PC-3 (cell line): ENCODE measurements around the gene MICALL2. TPM values are rescaled to one million over a fixed set of nuclear protein-coding genes. Genes with fewer than 3 reads are reported as not detected.

Experiments used
- ATAC-seq: fragments of 200-7000 bp; cut with Tn5 transposase; 2 replicates; pipeline ENCODE4 v1.9.1; 2020; ENCODE audit warnings: mild to moderate bottlenecking, moderate library complexity
- BruUV-seq: library from RNA; stranded (reverse); fragments of 400-500 nt; replicated peaks from 2 replicates; lab custom pipeline; 2021; lab: Mats Ljungman, UMichigan
- CTCF ChIA-PET: fragments of 300-600 bp; sonication (Branson Sonifier 250); formaldehyde crosslinking; loops from one replicate; lab custom pipeline; 2022; ENCODE audit warnings: antibody characterized with exemption; lab: Charles Lee
- POLR2A ChIA-PET: fragments of 300-600 bp; sonication (Branson Sonifier 250); formaldehyde crosslinking; loops from one replicate; lab custom pipeline; 2022; ENCODE audit warnings: antibody characterized with exemption; ENCODE audit not compliant: unreplicated experiment; lab: Charles Lee
- DNase-seq: peaks from one replicate; pipeline ENCODE4 v3.0.0-alpha.2; 2015
- H2AFZ ChIP-seq: fragments of 300-600 bp; sonication (generic); 2 replicates; pipeline ENCODE4 v1.6.0; 2016; ENCODE audit warnings: antibody characterized with exemption, low read length
- H3F3A ChIP-seq: fragments of 300-600 bp; sonication (generic); one replicate; pipeline ENCODE4 v1.6.0; 2017; ENCODE audit warnings: antibody characterized with exemption, low read length, control low read depth, mild to moderate bottlenecking; ENCODE audit not compliant: unreplicated experiment
- H3K27ac ChIP-seq: fragments of 300-600 bp; sonication (generic); 2 replicates; pipeline ENCODE4 v1.5.1; 2016; ENCODE audit warnings: mild to moderate bottlenecking, low read length
- H3K27me3 ChIP-seq: fragments of 300-600 bp; sonication (generic); 2 replicates; pipeline ENCODE4 v1.6.1; 2016; ENCODE audit warnings: low read length, mixed read lengths
- H3K36me3 ChIP-seq: fragments of 300-600 bp; sonication (generic); 2 replicates; pipeline ENCODE4 v1.6.1; 2016; ENCODE audit warnings: low read depth, mixed run types, low read length, mixed read lengths
- H3K4me1 ChIP-seq: fragments of 300-600 bp; sonication (generic); 2 replicates; pipeline ENCODE4 v1.5.1; 2016; ENCODE audit warnings: low read length; ENCODE audit not compliant: insufficient read depth
- H3K4me2 ChIP-seq: fragments of 300-600 bp; sonication (generic); 2 replicates; pipeline ENCODE4 v1.6.0; 2016; ENCODE audit warnings: low read length
- H3K4me3 ChIP-seq: fragments of 300-600 bp; sonication (generic); 2 replicates; pipeline ENCODE4 v1.5.1; 2016; ENCODE audit warnings: mild to moderate bottlenecking, low read length, mixed read lengths
- H3K79me2 ChIP-seq: fragments of 300-600 bp; sonication (generic); 2 replicates; pipeline ENCODE4 v1.6.1; 2017; ENCODE audit warnings: low read length, mixed read lengths
- H3K9ac ChIP-seq: fragments of 300-600 bp; sonication (generic); 2 replicates; pipeline ENCODE4 v1.6.0; 2016; ENCODE audit warnings: mild to moderate bottlenecking, low read length
- H3K9me2 ChIP-seq: fragments of 300-600 bp; sonication (generic); replicated peaks from 2 replicates; pipeline ENCODE4 v1.6.1; 2016; ENCODE audit warnings: mixed run types, low read length, mixed read lengths
- H3K9me3 ChIP-seq: fragments of 300-600 bp; sonication (generic); 2 replicates; pipeline ENCODE4 v1.6.1; 2016; ENCODE audit warnings: low read length, mixed read lengths
- H4K20me1 ChIP-seq: fragments of 300-600 bp; sonication (generic); 2 replicates; pipeline ENCODE4 v1.6.1; 2016; ENCODE audit warnings: low read length, mixed read lengths
- EZH2 ChIP-seq: fragments of 300-600 bp; sonication (generic); IDR thresholded peaks from one replicate; pipeline ENCODE4 v1.6.1; 2017; ENCODE audit warnings: antibody characterized with exemption, mild to moderate bottlenecking, low read length; ENCODE audit not compliant: unreplicated experiment
- EZH2phosphoT487 ChIP-seq: fragments of 300-600 bp; sonication (generic); IDR thresholded peaks from 2 replicates; pipeline ENCODE4 v1.6.1; 2018; ENCODE audit warnings: mild to moderate bottlenecking, antibody characterized with exemption, low read length, borderline replicate concordance
- intact Hi-C: fragments of 100-400 bp; cut with micrococcal nuclease; formaldehyde crosslinking; loops from 2 replicates; pipeline ENCODE4 v1.9.0; 2023
- total RNA-seq: library from RNA; depleted of rRNA; stranded (reverse); fragments of >200 nt; gene quantifications from 2 replicates; pipeline ENCODE4 v1.2.3, GENCODE V29; 2014
- TF ChIP-seq, protein P1 (sequence below): fragments of 300-600 bp; sonication (generic); conservative IDR thresholded peaks from 2 replicates; pipeline ENCODE4 v1.5.1; 2017; ENCODE audit warnings: antibody characterized with exemption, low read depth, mild to moderate bottlenecking, low read length

Gene MICALL2
- total RNA-seq, 1 experiment from 2014 or later = 52.8 TPM

DNA sequence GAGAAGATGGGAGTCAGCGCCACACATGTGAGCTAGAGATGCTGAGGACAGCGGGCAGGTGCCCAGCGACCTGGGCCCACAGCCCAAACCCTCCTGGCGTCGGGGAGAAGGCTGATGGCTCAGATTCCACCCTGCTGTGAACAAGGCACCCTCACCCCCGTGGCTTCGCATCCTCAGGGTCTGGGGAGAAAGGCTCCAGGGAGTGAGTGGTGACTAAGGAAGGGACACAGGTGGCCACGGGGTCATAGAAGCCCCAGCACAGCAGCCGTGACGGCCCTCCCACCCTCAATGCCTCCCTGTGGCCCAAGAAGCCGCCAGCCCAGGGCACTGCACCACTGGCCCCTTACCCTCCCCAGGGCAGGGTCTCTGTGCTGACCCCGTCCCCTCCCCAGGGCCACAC, 25.3 kb upstream of the MICALL2 start:
- TF ChIP-seq EZH2 = no peak
- TF ChIP-seq, protein P1, sequence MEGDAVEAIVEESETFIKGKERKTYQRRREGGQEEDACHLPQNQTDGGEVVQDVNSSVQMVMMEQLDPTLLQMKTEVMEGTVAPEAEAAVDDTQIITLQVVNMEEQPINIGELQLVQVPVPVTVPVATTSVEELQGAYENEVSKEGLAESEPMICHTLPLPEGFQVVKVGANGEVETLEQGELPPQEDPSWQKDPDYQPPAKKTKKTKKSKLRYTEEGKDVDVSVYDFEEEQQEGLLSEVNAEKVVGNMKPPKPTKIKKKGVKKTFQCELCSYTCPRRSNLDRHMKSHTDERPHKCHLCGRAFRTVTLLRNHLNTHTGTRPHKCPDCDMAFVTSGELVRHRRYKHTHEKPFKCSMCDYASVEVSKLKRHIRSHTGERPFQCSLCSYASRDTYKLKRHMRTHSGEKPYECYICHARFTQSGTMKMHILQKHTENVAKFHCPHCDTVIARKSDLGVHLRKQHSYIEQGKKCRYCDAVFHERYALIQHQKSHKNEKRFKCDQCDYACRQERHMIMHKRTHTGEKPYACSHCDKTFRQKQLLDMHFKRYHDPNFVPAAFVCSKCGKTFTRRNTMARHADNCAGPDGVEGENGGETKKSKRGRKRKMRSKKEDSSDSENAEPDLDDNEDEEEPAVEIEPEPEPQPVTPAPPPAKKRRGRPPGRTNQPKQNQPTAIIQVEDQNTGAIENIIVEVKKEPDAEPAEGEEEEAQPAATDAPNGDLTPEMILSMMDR = no peak
- TF ChIP-seq EZH2phosphoT487 = no peak
- CTCF ChIA-PET = no interaction called here
- DNase-seq (no peak), ATAC-seq (no peak)
- Histone ChIP-seq H3K9me2 (no peaks in the 10 kb centered on the region), H3K27ac (no peak overlapping the region), H3K4me1 (no peaks in the 10 kb centered on the region), H3K9ac (no peak overlapping the region), H3K4me3 (no peak overlapping the region), H3K79me2 (no peaks in the 10 kb centered on the region), H3K9me3 (no peaks in the 10 kb centered on the region), H3K4me2 (no peak overlapping the region), H3K27me3 (no peaks in the 10 kb centered on the region), H3K36me3 (peaks cover 4% of the 10 kb centered on the region; the same call in 1 of the 2 replicates), H3F3A (no peaks in the 10 kb centered on the region), H2AFZ (no peak overlapping the region), H4K20me1 (no peaks in the 10 kb centered on the region)
- no TSS peak for BruUV-seq
- intact Hi-C loops = no loop called here
- POLR2A ChIA-PET = no interaction called here

DNA sequence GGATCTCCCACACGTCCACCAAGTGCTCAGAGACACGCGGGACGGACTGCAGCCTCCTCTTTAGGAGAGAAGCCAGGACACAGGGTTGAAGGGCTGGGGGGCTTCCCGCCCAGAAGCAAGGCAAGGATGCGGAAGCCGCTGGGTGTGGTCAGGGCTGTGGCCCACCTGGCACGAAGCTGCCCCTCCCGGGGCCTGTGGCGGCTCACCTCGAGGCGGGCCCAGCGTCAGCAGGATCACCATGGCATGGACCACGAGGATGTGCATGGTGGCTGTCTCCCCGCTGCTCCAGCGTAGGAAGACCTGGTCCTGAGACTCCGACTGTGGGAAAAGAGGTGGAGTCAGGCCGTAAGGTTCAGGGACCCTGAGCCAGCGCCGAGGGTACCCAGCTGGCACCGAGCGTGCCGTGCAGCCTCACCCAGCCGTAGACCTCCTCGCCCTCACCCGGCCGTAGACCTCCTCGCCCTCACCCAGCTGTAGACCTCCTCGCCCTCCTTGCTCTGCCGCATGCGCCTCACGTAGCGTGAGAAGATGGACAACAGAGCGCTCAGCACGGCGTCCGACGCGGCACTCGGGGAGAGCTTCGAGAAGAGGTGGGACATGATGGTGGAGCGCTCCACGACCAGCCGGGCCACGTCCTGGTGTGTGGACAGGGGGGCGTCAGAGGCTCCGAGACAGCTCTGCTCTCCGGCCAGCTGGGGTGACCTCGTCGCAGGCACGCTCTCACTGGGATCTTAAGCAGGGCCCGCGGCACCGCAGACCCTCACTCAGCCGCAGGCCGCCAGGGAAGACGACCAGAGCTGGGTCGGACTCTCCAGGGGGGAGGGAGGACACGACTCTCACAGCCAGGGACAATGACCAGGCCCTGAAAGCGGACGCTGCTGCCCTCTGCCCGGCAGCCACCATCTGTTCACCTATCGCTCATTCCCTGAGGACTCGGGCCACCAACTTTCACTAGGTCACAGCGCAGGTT, 24.6 kb upstream of the MICALL2 start:
- H3K9me2 ChIP-seq = no peaks in the 10 kb centered on the region
- H3K9me3 ChIP-seq = no peaks in the 10 kb centered on the region
- H3K4me1 ChIP-seq = no peaks in the 10 kb centered on the region
- BruUV-seq = no TSS peak
- H3K79me2 ChIP-seq = no peaks in the 10 kb centered on the region
- H4K20me1 ChIP-seq = no peaks in the 10 kb centered on the region
- H3K27ac ChIP-seq = no peak overlapping the region
- DNase-seq = no peak
- no peak for TF ChIP-seq EZH2phosphoT487
- TF ChIP-seq EZH2 = no peak
- TF ChIP-seq, protein P1 = no peak
- H3K36me3 ChIP-seq = peaks cover 4% of the 10 kb centered on the region; the same call in 1 of the 2 replicates
- intact Hi-C loops = no loop called here
- H3K4me2 ChIP-seq = no peak overlapping the region
- POLR2A ChIA-PET = no interaction called here
- CTCF ChIA-PET = no interaction called here
- no peaks in the 10 kb centered on the region for H3K27me3 ChIP-seq
- H2AFZ ChIP-seq = no peak overlapping the region
- no peak overlapping the region for H3K9ac ChIP-seq
- no peak for ATAC-seq
- H3F3A ChIP-seq = no peaks in the 10 kb centered on the region
- H3K4me3 ChIP-seq = no peak overlapping the region

DNA sequence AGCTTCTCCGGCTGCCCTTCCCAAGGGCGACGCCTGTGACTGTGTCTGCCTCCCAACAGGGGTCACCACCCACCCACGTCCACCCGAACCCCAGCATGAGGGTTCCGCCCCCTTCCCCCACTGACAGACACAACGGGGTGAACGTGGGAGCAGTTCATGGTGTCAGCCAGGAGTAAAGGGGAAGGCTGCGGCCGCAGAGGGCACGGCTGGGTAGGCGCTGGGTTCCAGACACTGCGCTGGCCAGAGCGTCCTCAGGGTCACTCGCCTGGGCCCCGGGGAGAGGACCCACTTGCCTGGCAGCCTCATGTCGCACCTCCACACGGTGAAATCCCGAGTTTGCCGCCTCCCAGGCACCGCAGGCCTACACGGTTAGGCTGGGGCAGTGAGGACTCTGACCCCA, 23.8 kb upstream of the MICALL2 start:
- no peaks in the 10 kb centered on the region for H4K20me1 ChIP-seq
- no peak overlapping the region for H3K27ac ChIP-seq
- H3K9ac ChIP-seq = no peak overlapping the region
- no peaks in the 10 kb centered on the region for H3K9me2 ChIP-seq
- no peaks in the 10 kb centered on the region for H3K9me3 ChIP-seq
- no peaks in the 10 kb centered on the region for H3F3A ChIP-seq
- ATAC-seq = no peak
- no peak overlapping the region for H2AFZ ChIP-seq
- no peak overlapping the region for H3K4me2 ChIP-seq
- no peak overlapping the region for H3K4me3 ChIP-seq
- H3K36me3 ChIP-seq = peaks cover 4% of the 10 kb centered on the region; the same call in 1 of the 2 replicates
- CTCF ChIA-PET = no interaction called here
- no peaks in the 10 kb centered on the region for H3K27me3 ChIP-seq
- no peaks in the 10 kb centered on the region for H3K79me2 ChIP-seq
- no peak for TF ChIP-seq EZH2phosphoT487
- TF ChIP-seq, protein P1 = no peak
- TF ChIP-seq EZH2 = no peak
- H3K4me1 ChIP-seq = no peaks in the 10 kb centered on the region
- POLR2A ChIA-PET = no interaction called here
- BruUV-seq = no TSS peak
- intact Hi-C loops = no loop called here
- DNase-seq = no peak
